ENCODE results near the gene DUSP28.

DNA sequence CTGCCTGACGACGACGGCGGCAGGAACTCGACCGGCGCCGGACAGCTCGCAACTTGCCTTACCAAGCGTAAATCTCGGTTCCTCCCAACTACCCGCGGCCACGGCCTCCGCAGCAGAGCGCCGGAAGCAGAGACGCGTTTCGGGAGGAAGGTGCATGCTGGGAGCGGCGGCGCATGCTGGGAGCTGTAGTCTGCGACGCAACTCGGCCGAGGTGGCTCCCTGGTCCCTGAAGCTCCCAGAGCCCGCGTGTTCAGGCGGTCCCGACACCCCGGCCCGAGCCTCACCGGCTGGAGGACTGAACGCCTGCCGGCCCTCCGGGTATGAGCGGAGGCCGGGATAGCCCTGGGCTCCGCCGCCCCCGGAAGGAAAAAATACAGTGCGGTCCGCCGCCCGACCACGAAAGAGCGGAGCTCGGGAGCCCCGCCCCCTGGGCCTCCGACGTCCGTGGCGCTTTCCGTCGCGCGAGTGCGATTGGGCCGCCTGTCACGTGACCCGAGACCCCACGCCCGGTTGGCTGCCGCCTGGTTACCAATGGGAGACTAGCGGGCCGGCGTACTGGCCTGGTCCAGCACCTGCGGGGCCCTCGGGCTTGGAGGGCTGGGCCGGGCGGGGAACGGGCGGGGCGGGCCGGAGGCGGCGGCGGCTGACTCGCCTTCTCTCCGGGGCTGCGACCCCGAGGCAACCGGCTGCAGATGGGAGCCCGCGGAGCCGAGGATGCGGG is 26.2 kb downstream of the DUSP28 start, which contains the start of gene CAPN10:
- TF ChIP-seq GLIS3 (CRISPR knock-in tag; IDR thresholded peaks at IDR 0.05) = no peak
- no peak for TF ChIP-seq OSR1 (CRISPR knock-in tag; IDR thresholded peaks at IDR 0.05)
- TF ChIP-seq, protein P1, sequence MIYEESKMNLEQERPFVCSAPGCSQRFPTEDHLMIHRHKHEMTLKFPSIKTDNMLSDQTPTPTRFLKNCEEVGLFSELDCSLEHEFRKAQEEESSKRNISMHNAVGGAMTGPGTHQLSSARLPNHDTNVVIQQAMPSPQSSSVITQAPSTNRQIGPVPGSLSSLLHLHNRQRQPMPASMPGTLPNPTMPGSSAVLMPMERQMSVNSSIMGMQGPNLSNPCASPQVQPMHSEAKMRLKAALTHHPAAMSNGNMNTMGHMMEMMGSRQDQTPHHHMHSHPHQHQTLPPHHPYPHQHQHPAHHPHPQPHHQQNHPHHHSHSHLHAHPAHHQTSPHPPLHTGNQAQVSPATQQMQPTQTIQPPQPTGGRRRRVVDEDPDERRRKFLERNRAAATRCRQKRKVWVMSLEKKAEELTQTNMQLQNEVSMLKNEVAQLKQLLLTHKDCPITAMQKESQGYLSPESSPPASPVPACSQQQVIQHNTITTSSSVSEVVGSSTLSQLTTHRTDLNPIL (CRISPR knock-in tag; IDR thresholded peaks at IDR 0.05; ENCODE audit: low read depth) = no peak
